CD4-positive, alpha-beta memory T cell (primary cell): ENCODE measurements around the gene GSTM3. TPM values are rescaled to one million over a fixed set of nuclear protein-coding genes. Genes with fewer than 3 reads are reported as not detected.
"Not testable (repeated sequence)": the region's sequence is repeated elsewhere in the genome, so short reads cannot be mapped to it uniquely, and the experiment has no call there.

Experiments used
- CTCF ChIA-PET: fragments of 350-600 bp; sonication (Branson Sonifier 250); formaldehyde crosslinking; loops from one replicate; lab custom pipeline; 2021; ENCODE audit warnings: inconsistent platforms; ENCODE audit not compliant: partially characterized antibody; lab: Charles Lee
- POLR2A ChIA-PET: fragments of 350-600 bp; sonication (Branson Sonifier 250); formaldehyde crosslinking; loops from one replicate; lab custom pipeline; 2021; ENCODE audit not compliant: partially characterized antibody; lab: Charles Lee
- DNase-seq, 5 donors: peaks; one replicate each; pipeline versions ENCODE4 v3.0.0 to v3.0.0-alpha.2; 2020 to 2022; ENCODE audit warnings: mixed read lengths in 1 of 5
- H3K27ac ChIP-seq: one replicate; pipeline ENCODE4 v1.7.0; 2013; ENCODE audit warnings: low read depth, low read length
- H3K27me3 ChIP-seq: 2 replicates; pipeline ENCODE4 v1.7.0; 2013; ENCODE audit warnings: mild to moderate bottlenecking, low read length, moderate library complexity; ENCODE audit not compliant: insufficient read depth
- H3K36me3 ChIP-seq: 2 replicates; pipeline ENCODE4 v1.7.0; 2013; ENCODE audit warnings: mild to moderate bottlenecking, low read length, moderate library complexity; ENCODE audit not compliant: insufficient read depth
- H3K4me1 ChIP-seq: 2 replicates; pipeline ENCODE4 v1.7.0; 2013; ENCODE audit warnings: mild to moderate bottlenecking, low read length, moderate library complexity; ENCODE audit not compliant: insufficient read depth
- H3K4me3 ChIP-seq, 2 donors: one replicate each; pipeline ENCODE4 v1.7.0; 2013; ENCODE audit warnings: low read length in 2 of 2, mild to moderate bottlenecking in 1 of 2
- H3K9me3 ChIP-seq, 2 donors: one replicate each; pipeline ENCODE4 v1.7.0; 2013; ENCODE audit warnings: low read length in 2 of 2, control low read depth in 1 of 2; ENCODE audit not compliant: control insufficient read depth in 1 of 2
- H3K27ac Mint-ChIP-seq, 7 donors: one replicate each; pipeline ENCODE4 v1.8.0; 2020 to 2021; ENCODE audit warnings: mixed read lengths in 7 of 7, mild to moderate bottlenecking in 6 of 7, inconsistent platforms in 3 of 7, moderate library complexity in 3 of 7
- H3K27me3 Mint-ChIP-seq, 2 donors: one replicate each; pipeline ENCODE4 v1.8.0; 2020 to 2021; ENCODE audit warnings: mixed read lengths in 2 of 2
- H3K36me3 Mint-ChIP-seq, 2 donors: one replicate each; pipeline ENCODE4 v1.8.0; 2020 to 2021; ENCODE audit warnings: mixed read lengths in 2 of 2, inconsistent platforms in 1 of 2, mild to moderate bottlenecking in 1 of 2
- H3K4me1 Mint-ChIP-seq, 4 donors: one replicate each; pipeline ENCODE4 v1.8.0; 2020 to 2021; ENCODE audit warnings: mixed read lengths in 4 of 4, mild to moderate bottlenecking in 1 of 4
- H3K4me3 Mint-ChIP-seq, 8 donors: one replicate each; pipeline ENCODE4 v1.8.0; 2020 to 2021; ENCODE audit warnings: mixed read lengths in 8 of 8, mild to moderate bottlenecking in 7 of 8, moderate library complexity in 6 of 8, inconsistent platforms in 3 of 8
- H3K9me3 Mint-ChIP-seq, 8 donors: one replicate each; pipeline ENCODE4 v1.8.0; 2020 to 2021; ENCODE audit warnings: mixed read lengths in 8 of 8, mild to moderate bottlenecking in 5 of 8, inconsistent platforms in 3 of 8, moderate library complexity in 1 of 8
- intact Hi-C: fragments of 100-400 bp; cut with micrococcal nuclease; formaldehyde crosslinking; loops from one replicate; pipeline ENCODE4 v1.15.1; 2023
- polyA plus RNA-seq, 2 donors: library from polyadenylated mRNA; unstranded; fragments of 300-500 nt; fragmentation: Illumina TruSeq; gene quantifications; one replicate each; pipeline ENCODE4 v1.2.3, GENCODE V29; 2021
- total RNA-seq, 2 experiments: library from RNA; stranded (reverse); gene quantifications; one replicate each; pipeline ENCODE4 v1.2.3, GENCODE V29; 2021

Gene GSTM3
- total and polyA plus RNA-seq, 4 experiments from 2014 or later: 1.2 to 44.3 (median 13.5) TPM

DNA sequence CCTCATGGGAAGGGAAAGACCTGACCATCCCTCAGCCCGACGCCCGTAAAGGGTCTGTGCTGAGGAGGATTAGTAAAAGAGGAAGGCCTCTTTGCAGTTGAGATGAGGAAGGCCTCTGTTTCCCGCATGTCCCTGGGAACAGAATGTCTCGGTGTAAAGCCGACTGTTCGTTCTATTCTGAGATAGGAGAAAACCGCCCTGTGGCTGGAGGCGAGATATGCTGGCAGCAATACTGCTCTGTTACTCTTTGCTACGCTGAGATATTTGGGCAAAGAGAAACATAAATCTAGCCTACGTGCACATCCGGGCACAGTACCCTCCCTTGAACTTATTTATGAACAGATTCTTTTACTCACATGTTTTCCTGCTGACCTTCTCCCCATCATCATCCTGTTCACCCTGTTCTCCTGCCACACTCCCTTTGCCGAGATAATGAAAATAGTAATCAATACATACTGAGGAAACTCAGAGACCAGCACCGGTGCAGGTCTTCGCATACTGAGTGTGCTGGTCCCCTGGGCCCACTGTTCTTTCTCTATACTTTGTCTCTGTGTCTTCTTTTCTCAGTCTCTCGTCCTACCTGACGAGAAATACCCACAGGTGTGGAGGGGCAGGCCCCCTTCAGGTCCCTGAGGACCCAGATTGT, 26.3 kb upstream of the GSTM3 start:
- DNase-seq, H3K4me3 Mint-ChIP-seq, POLR2A ChIA-PET: not testable (repeated sequence)

DNA sequence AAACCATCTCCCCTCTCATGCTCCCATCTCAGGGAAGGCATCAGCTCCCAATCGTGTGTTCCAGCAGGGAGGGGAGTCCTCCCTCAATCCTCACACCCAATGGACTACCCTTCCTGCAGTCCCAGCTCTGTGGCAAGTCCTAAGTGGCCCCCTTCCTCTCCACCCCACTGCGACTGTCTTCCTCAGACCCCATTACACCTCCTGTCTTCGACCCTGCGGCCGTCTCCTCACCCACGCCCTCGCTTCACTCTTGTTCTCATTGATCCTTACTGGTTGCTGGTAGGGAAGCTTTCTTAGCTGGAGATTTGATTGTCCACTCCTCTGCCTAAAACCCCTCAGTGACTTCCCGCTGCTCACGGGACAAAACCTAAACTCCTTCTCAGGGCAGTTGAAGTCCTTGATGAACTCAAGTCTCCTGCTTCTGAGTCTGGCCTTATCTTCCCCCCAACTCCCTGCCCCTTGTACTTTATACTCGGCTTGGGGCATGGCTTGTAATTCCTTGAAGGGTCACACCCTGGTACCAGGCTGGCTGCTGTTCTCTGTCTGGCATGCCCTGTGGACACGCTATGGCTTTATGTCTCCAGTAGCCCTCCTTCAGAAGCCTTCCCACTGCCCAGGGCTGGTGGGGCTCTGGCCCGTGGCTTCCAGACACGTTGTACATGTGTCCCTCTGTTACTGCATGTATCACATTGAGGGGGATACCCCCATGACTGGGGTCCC, 25.2 kb upstream of the GSTM3 start:
- ChIA-PET CTCF (interaction anchor here (1.2 kb wide), 1 partner anchor 8 kb away, joined by 4 read pairs; no protein-coding TSS in a partner anchor), POLR2A (no interaction called here)
- H3K36me3 Mint-ChIP-seq: no peaks in the 10 kb centered on the region
- H3K4me3 Mint-ChIP-seq: no peak overlapping the region
- Histone ChIP-seq H3K36me3 (no peaks in the 10 kb centered on the region), H3K4me3 (no peak overlapping the region), H3K27ac (no peak overlapping the region), H3K4me1 (no peaks in the 10 kb centered on the region), H3K27me3 (no peaks in the 10 kb centered on the region), H3K9me3 (no peaks in the 10 kb centered on the region)
- H3K9me3 Mint-ChIP-seq: no peaks in the 10 kb centered on the region
- DNase-seq: no peak
- H3K27me3 Mint-ChIP-seq: no peaks in the 10 kb centered on the region
- H3K4me1 Mint-ChIP-seq: no peaks in the 10 kb centered on the region
- intact Hi-C loops: no loop called here
- H3K27ac Mint-ChIP-seq: no peak overlapping the region

More for the DNA sequence above, 26.3 kb upstream of the GSTM3 start:
- H3K27me3 Mint-ChIP-seq, CTCF ChIA-PET, H3K9me3 Mint-ChIP-seq, H3K36me3 ChIP-seq, intact Hi-C loops, H3K4me1 Mint-ChIP-seq, H3K4me1 ChIP-seq, H3K4me3 ChIP-seq, H3K27ac Mint-ChIP-seq, H3K9me3 ChIP-seq, H3K27me3 ChIP-seq, H3K36me3 Mint-ChIP-seq, H3K27ac ChIP-seq: not testable (repeated sequence)

DNA sequence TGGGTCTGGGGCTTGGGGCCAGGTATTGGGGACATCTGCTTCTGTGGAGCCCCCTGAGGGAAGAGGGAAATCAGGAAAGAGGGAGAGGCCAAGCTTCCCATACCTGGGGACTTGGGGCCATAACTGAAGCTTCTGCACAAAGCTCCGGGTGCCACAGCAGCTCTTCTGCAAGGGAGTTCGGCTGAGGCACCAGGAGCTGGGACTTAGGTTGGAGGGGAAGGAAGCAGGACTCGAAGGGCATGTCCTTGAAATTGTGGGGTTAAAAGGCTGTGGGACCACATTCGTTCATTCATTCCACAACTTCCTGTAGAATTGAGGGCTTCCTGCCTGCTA, 24.6 kb upstream of the GSTM3 start:
- no peaks in the 10 kb centered on the region for H3K36me3 Mint-ChIP-seq
- DNase-seq: no peak
- Histone ChIP-seq H3K27me3 (no peaks in the 10 kb centered on the region), H3K36me3 (no peaks in the 10 kb centered on the region), H3K4me1 (no peaks in the 10 kb centered on the region), H3K4me3 (no peak overlapping the region), H3K27ac (no peak overlapping the region), H3K9me3 (no peaks in the 10 kb centered on the region)
- intact Hi-C loops: no loop called here
- no peak overlapping the region for H3K4me3 Mint-ChIP-seq
- no peaks in the 10 kb centered on the region for H3K27me3 Mint-ChIP-seq
- ChIA-PET POLR2A (no interaction called here), CTCF (interaction anchor here (1.0 to 1.2 kb wide), 2 partner anchors 9 to 219 kb away, joined by 3 to 4 read pairs; partner anchors contain the start of gene AHCYL1)
- no peaks in the 10 kb centered on the region for H3K9me3 Mint-ChIP-seq
- H3K4me1 Mint-ChIP-seq: no peaks in the 10 kb centered on the region
- no peak overlapping the region for H3K27ac Mint-ChIP-seq

DNA sequence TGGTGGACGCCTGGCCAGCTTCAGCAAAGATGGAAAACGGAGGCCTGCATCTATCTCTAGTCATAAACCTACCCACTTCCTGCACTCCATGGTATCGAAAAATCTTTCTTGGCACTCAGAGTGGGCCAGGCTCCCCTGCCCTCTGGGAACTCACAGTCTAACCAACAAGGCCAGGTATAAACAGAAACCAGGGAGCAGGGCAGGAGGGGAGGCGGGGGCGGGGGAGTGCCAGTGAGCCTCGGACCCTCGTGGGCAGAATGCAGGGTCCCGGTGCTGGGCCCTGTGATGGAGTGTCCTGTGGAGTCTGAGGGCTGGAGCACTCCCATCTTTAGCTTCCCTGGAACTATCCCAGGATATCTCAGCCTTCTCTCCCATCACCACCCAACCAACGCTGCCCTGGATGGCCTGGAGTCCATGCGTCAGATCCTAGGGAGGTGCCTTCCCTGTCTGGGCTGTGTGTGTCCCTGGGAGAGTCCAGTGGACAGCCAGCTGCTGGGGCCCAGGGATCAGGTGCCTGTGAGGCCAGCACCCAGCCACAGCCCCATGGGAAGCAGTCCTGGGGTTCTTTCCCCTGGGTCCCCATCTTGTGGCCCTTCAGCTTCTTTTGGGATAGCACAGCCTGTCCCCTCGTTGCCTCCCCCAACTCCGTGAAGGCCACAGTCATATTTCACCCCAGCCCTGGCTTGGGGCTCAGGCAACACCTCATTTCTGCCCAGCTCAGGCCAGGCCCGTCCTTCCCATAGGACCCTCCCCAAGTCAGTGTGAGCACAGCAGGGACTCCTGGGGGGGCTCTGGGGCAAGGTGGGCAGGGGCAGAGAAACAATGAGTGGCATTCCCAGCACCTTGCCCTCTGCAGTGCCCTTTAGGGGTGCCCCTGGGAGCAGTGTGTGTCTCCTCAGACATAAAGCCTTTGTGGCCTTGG, 24.0 kb upstream of the GSTM3 start:
- Mint-ChIP-seq H3K4me1 (no peaks in the 10 kb centered on the region), H3K9me3 (no peaks in the 10 kb centered on the region), H3K27ac (no peak overlapping the region), H3K4me3 (no peak overlapping the region), H3K36me3 (no peaks in the 10 kb centered on the region), H3K27me3 (no peaks in the 10 kb centered on the region)
- no peak for DNase-seq
- Histone ChIP-seq H3K9me3 (no peaks in the 10 kb centered on the region), H3K27me3 (no peaks in the 10 kb centered on the region), H3K36me3 (no peaks in the 10 kb centered on the region), H3K27ac (no peak overlapping the region), H3K4me1 (no peaks in the 10 kb centered on the region), H3K4me3 (no peak overlapping the region)
- intact Hi-C loops: no loop called here
- CTCF ChIA-PET: interaction anchor here (1.0 to 1.2 kb wide), 4 partner anchors 8 to 220 kb away, joined by 3 to 4 read pairs (median 4); partner anchors contain the start of gene AHCYL1
- POLR2A ChIA-PET: no interaction called here

DNA sequence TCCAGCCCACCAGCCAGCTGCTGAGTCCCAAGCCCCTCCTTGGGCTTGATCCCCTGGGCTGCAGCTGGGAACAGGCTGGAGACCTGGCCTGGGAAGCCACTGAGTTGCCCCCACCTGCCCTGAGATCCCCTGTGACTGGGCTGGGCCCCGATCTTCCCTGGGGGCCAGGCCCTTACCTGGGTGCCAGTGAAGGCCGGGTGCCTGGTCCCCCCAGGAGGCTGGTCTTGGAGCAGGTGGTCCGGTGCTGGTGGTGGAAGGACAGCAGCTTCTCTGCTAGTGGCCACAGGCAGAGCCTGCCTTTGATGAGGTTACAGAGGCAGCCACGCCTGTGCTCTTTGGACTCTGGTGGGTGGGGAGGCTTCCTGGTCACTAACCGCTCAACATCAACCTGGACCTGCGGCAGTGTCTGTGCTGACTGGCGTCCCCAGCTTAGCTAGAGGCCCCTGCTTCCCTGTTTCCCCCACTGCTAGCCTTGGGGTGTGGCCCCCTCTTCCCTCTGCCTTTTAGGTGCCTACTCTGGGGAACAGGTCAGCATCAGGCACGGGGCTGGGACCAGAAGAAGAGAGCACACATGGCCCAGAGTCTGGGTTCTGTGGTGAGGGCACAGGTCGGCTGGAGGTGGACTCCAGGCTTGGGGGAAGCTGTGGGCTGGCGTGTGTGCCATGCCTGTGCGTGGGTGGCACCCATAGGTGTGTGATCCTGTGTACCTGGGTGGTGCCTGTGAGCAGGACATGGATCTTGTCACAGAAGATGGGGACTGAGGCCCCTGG, 23.0 kb upstream of the GSTM3 start, which contains the start of gene EPS8L3:
Gene EPS8L3, minus strand, starts transcription at position 278 of the 770 bp plus-strand sequence. CDS start 2,174 bp downstream, outside the sequence.
- H3K27ac Mint-ChIP-seq: peak within 1 kb of the TSS in 1 of 7 donors; percentile 54
- H3K9me3 Mint-ChIP-seq: no peaks in the 10 kb centered on the region
- no peak for DNase-seq
- H3K36me3 Mint-ChIP-seq: no peaks in the 10 kb centered on the region
- ChIA-PET POLR2A (no interaction called here), CTCF (interaction anchor here (1.0 to 2.1 kb wide), 3 partner anchors 9 to 123 kb away, joined by 3 to 5 read pairs (median 4); no protein-coding TSS in a partner anchor)
- no peak within 1 kb of the TSS for H3K4me3 Mint-ChIP-seq
- intact Hi-C loops: no loop called here
- no peaks in the 10 kb centered on the region for H3K27me3 Mint-ChIP-seq
- H3K4me1 Mint-ChIP-seq: no peaks in the 10 kb centered on the region
- Histone ChIP-seq H3K36me3 (no peaks in the 10 kb centered on the region), H3K27me3 (no peaks in the 10 kb centered on the region), H3K9me3 (no peaks in the 10 kb centered on the region), H3K4me3 (no peak within 1 kb of the TSS), H3K27ac (no peak within 1 kb of the TSS), H3K4me1 (no peaks in the 10 kb centered on the region)

DNA sequence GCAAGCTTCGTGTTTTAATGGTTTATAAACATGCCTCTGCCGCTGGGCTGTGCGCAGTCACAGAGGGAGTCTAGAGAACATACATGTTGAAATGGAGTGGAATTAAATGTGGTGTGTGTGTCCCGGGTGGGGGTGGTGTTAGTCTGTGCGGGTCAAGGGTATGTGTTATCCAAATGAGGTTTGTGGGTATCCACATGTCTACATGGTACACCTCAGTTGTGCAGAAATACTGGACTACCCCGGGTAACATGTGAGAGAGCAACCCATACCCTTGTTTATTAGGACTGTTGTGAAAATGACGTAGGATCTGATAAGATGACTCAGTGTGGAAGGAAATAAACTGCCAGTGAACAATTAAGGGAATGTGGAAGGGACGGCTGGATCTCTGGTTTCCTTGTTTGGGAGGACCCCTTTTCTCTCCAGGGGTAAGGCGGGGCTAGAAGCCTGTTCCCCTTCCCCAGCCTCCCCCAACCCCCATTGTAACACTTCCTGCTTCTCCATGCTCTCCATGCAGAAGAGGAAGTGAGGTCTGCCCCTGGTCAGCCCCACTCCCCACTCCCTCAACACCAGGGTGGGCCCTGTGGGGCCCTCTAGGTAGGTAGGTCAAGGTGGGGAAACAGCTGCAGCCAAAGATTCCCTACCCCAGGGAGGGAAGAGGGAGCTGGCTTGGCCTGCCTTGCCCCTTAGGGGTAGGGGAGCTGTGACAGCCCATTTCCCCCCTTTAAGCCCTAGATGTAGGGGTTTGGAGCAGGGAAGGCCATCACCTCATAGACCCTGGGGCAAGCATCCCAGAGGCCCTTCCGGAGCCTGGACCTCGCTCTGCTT, 22.2 kb upstream of the GSTM3 start:
- POLR2A ChIA-PET: no interaction called here

More for the DNA sequence above, 22.2 kb upstream of the GSTM3 start:
- DNase-seq: no peak
- Histone ChIP-seq H3K36me3 (no peaks in the 10 kb centered on the region), H3K4me1 (no peaks in the 10 kb centered on the region), H3K4me3 (no peak overlapping the region), H3K27ac (no peak overlapping the region), H3K9me3 (no peaks in the 10 kb centered on the region), H3K27me3 (no peaks in the 10 kb centered on the region)
- H3K4me1 Mint-ChIP-seq: no peaks in the 10 kb centered on the region
- H3K9me3 Mint-ChIP-seq: no peaks in the 10 kb centered on the region
- no peaks in the 10 kb centered on the region for H3K36me3 Mint-ChIP-seq
- CTCF ChIA-PET: interaction anchor here (1.2 to 2.1 kb wide), 2 partner anchors 10 to 14 kb away, joined by 4 to 5 read pairs; no protein-coding TSS in a partner anchor
- intact Hi-C loops: no loop called here
- H3K27me3 Mint-ChIP-seq: no peaks in the 10 kb centered on the region
- peak overlapping the region in 1 of 7 donors; percentile 54 for H3K27ac Mint-ChIP-seq
- H3K4me3 Mint-ChIP-seq: no peak overlapping the region
